Smooth muscle cell of trachea (primary cell): ENCODE measurements around the gene LCE1C. TPM values are rescaled to one million over a fixed set of nuclear protein-coding genes. Genes with fewer than 3 reads are reported as not detected.

ENCODE experiments used
- total RNA-seq: library from RNA; depleted of rRNA; stranded (reverse); fragments of >200 nt; gene quantifications from 2 replicates; pipeline ENCODE4 v1.2.1, GENCODE V29; 2014

The LCE1C gene
- total RNA-seq = not detected in 2 replicates

GRCh38 chr1:152806576-152806975, at the start of gene LCE1C:
Gene LCE1C, minus strand, starts transcription at chr1:152806651. Its CDS starts 1,173 bp downstream, at chr1:152805478.

GRCh38 chr1:152842556-152842955, 36.1 kb upstream of the LCE1C start, which contains the start of gene LCE6A:
Gene LCE6A, plus strand, starts transcription at chr1:152842856. Its CDS starts 665 bp downstream, at chr1:152843521.

GRCh38 chr1:152827173-152827572, 20.7 kb upstream of the LCE1C start, which contains the start of gene LCE1A:
Gene LCE1A, plus strand, starts transcription at chr1:152827473. Its CDS starts 0 bp downstream, at chr1:152827473.

GRCh38 chr1:152811671-152812070, 5.2 kb upstream of the LCE1C start, which contains the start of gene LCE1B:
Gene LCE1B, plus strand, starts transcription at chr1:152811971. Its CDS starts 476 bp downstream, at chr1:152812447.

GRCh38 chr1:152796421-152796820, 10.0 kb downstream of the LCE1C start, which contains the start of gene LCE1D:
Gene LCE1D, plus strand, starts transcription at chr1:152796721. Its CDS starts 1,074 bp downstream, at chr1:152797795.

GRCh38 chr1:152786077-152786476, 20.4 kb downstream of the LCE1C start, which contains the start of gene LCE1E:
Gene LCE1E, plus strand, starts transcription at chr1:152786257. Its CDS starts 1,043 bp downstream, at chr1:152787300.

GRCh38 chr1:152774875-152775274, 31.6 kb downstream of the LCE1C start, which contains the start of gene LCE1F:
Gene LCE1F, plus strand, starts transcription at chr1:152775140. Its CDS starts 1,232 bp downstream, at chr1:152776372.

GRCh38 chr1:152757747-152758146, 48.7 kb downstream of the LCE1C start, which contains the start of gene KPRP:
Gene KPRP, plus strand, starts transcription at chr1:152758025. Its CDS starts 1,564 bp downstream, at chr1:152759589.

Other genes starting within 250 kb of the LCE1C start
- not detected in 2 replicates for gene LCE3E, start 239.9 kb downstream of the LCE1C start, total RNA-seq
- gene LCE3D, start 226.1 kb downstream of the LCE1C start, total RNA-seq = not detected in 2 replicates
- gene LCE3C, start 206.4 kb downstream of the LCE1C start, total RNA-seq = not detected in 2 replicates
- gene LCE3B, start 192.8 kb downstream of the LCE1C start, total RNA-seq = not detected in 2 replicates
- not detected in 2 replicates for gene LCE3A, start 183.5 kb downstream of the LCE1C start, total RNA-seq
- gene LCE2D, start 143.3 kb downstream of the LCE1C start, total RNA-seq = not detected in 2 replicates
- not detected in 2 replicates for gene LCE2C, start 131.4 kb downstream of the LCE1C start, total RNA-seq
- gene LCE2B, start 120.5 kb downstream of the LCE1C start, total RNA-seq = not detected in 2 replicates
- gene LCE2A, start 108.3 kb downstream of the LCE1C start, total RNA-seq = not detected in 2 replicates
- not detected in 2 replicates for gene LCE4A, start 98.5 kb downstream of the LCE1C start, total RNA-seq
- gene KPRP, start 48.6 kb downstream of the LCE1C start, total RNA-seq = not detected in 2 replicates
- not detected in 2 replicates for gene LCE1F, start 31.5 kb downstream of the LCE1C start, total RNA-seq
- gene LCE1E, start 20.4 kb downstream of the LCE1C start, total RNA-seq = not detected in 2 replicates
- not detected in 2 replicates for gene LCE1D, start 9.9 kb downstream of the LCE1C start, total RNA-seq
- not detected in 2 replicates for gene LCE1B, start 5.3 kb upstream of the LCE1C start, total RNA-seq
- gene LCE1A, start 20.8 kb upstream of the LCE1C start, total RNA-seq = not detected in 2 replicates
- not detected in 2 replicates for gene LCE6A, start 36.2 kb upstream of the LCE1C start, total RNA-seq
- gene LCE7A, start 53.3 kb upstream of the LCE1C start, total RNA-seq = not detected in 2 replicates
- gene SMCP, start 71.7 kb upstream of the LCE1C start, total RNA-seq = not detected in 2 replicates
- not detected in 2 replicates for gene IVL, start 101.9 kb upstream of the LCE1C start, total RNA-seq
- not detected in 2 replicates for gene SPRR5, start 140.6 kb upstream of the LCE1C start, total RNA-seq
- not detected in 2 replicates for gene SPRR4, start 164.0 kb upstream of the LCE1C start, total RNA-seq
- not detected in 2 replicates for gene SPRR1A, start 177.4 kb upstream of the LCE1C start, total RNA-seq
- not detected in 2 replicates for gene SPRR3, start 195.1 kb upstream of the LCE1C start, total RNA-seq
- not detected in 2 replicates for gene SPRR1B, start 224.6 kb upstream of the LCE1C start, total RNA-seq
- gene SPRR2D, start 234.5 kb upstream of the LCE1C start, total RNA-seq = not detected in 2 replicates